Measurements from ENCODE around the gene CEP19. TPM values are rescaled to one million over a fixed set of nuclear protein-coding genes. Genes with fewer than 3 reads are reported as not detected.

The CEP19 gene
- total and polyA plus RNA-seq, 2 of the 4 experiments (the other 2 are of a cell fraction): 1.1 to 1.4 TPM

GRCh38 chr3:196694941-196695848 lies 16.9 kb downstream of the CEP19 start:
- Histone ChIP-seq H4K5ac (ENCODE audit: low read depth, low read length) (no peak overlapping the region), H3K9me3 (ENCODE audit: control insufficient read depth, insufficient read depth, low read length) (no peaks in the 10 kb centered on the region), H4K91ac (ENCODE audit: insufficient read depth, low read depth, low read length) (no peak overlapping the region), H3K56ac (ENCODE audit: extremely low read depth, insufficient read depth, low read length) (no peak overlapping the region), H3K4me3 (ENCODE audit: insufficient read depth, low read depth, low read length) (no peak overlapping the region), H3K23ac (ENCODE audit: low read depth, low read length) (no peak overlapping the region), H3K36me3 (ENCODE audit: control insufficient read depth, insufficient read depth, low read length) (no peaks in the 10 kb centered on the region), H2BK15ac (ENCODE audit: low read depth, low read length) (no peak overlapping the region), H3K9ac (ENCODE audit: low read depth, low read length) (no peak overlapping the region), H3K18ac (ENCODE audit: low read depth, low read length) (no peak overlapping the region), H3K27me3 (ENCODE audit: control insufficient read depth, insufficient read depth, low read length) (peaks cover 7% of the 10 kb centered on the region), H4K20me1 (ENCODE audit: insufficient read depth, low read length) (no peaks in the 10 kb centered on the region), H4K8ac (ENCODE audit: low read depth in 2 of 2, low read length in 2 of 2) (no peak overlapping the region), H3K14ac (replicated peaks; ENCODE audit: low read depth, low read length) (no peak overlapping the region), H3K9me1 (ENCODE audit: insufficient read depth, low read length) (no peaks in the 10 kb centered on the region), H2BK20ac (ENCODE audit: low read depth, low read length) (no peak overlapping the region), H2AK5ac (ENCODE audit: low read depth, low read length) (no peak overlapping the region; the same call in 1 of the 2 replicates), H3K79me1 (ENCODE audit: low read depth in 1 of 2, low read length in 2 of 2) (no peaks in the 10 kb centered on the region), H2AK9ac (replicated peaks; ENCODE audit: low read depth, low read length, poor library complexity) (no peak overlapping the region), H2AFZ (replicated peaks; ENCODE audit: low read length, poor library complexity) (no peak overlapping the region), H3K4me1 (ENCODE audit: control insufficient read depth, insufficient read depth, low read length) (0 out of 2 replicates have a peak, but pooled peaks cover 1% of the 10 kb centered on the region), H2BK5ac (ENCODE audit: low read depth, low read length, poor library complexity, severe bottlenecking) (peak overlapping the region; percentile 87), H2BK120ac (ENCODE audit: low read depth, low read length) (no peak overlapping the region), H3K4ac (ENCODE audit: low read depth, low read length) (no peak overlapping the region), H3K27ac (ENCODE audit: insufficient read depth, low read length) (no peak overlapping the region), H3K4me2 (ENCODE audit: low read depth, low read length) (no peak overlapping the region)
- TF ChIP-seq, protein P1, sequence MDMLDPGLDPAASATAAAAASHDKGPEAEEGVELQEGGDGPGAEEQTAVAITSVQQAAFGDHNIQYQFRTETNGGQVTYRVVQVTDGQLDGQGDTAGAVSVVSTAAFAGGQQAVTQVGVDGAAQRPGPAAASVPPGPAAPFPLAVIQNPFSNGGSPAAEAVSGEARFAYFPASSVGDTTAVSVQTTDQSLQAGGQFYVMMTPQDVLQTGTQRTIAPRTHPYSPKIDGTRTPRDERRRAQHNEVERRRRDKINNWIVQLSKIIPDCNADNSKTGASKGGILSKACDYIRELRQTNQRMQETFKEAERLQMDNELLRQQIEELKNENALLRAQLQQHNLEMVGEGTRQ (IDR thresholded peaks at IDR 0.05; ENCODE audit: low read depth, low read length): no peak
- TF ChIP-seq ELK1 (IDR thresholded peaks at IDR 0.05; ENCODE audit: borderline replicate concordance, low read depth, low read length) (no peak), BHLHE40 (IDR thresholded peaks at IDR 0.05; ENCODE audit: low read depth, low read length) (no peak), MXI1 (IDR thresholded peaks at IDR 0.05; ENCODE audit: borderline replicate concordance, low read depth, low read length) (no peak), POLR2A (IDR thresholded peaks at IDR 0.05; ENCODE audit: low read depth, low read length) (no peak), RAD21 (IDR thresholded peaks at IDR 0.05; ENCODE audit: low read length) (no peak)
- ATAC-seq (ENCODE audit: low read depth): no peak
- no TSS peak for BruUV-seq (replicated peaks)
- WGBS, 2 experiments (ENCODE audit: extremely low coverage in 2 of 2, insufficient read length in 1 of 2): 92% methylated on average over 2 of the region's 17 CpGs; no CpG with 5 or more reads in 1 of the 2 experiments
- dilution Hi-C loops (cut with HindIII; ENCODE audit: low sequenced_read_pairs, unreplicated experiment) (no loop called here), intact Hi-C loops (cut with micrococcal nuclease) (no loop called here), in situ Hi-C loops (cut with MboI; ENCODE audit: low sequenced_read_pairs) (no loop called here)
- ChIA-PET POLR2A (ENCODE audit: unreplicated experiment) (no interaction called here), CTCF (no interaction called here)
- no peak for DNase-seq

Measured in IMR-90 (cell line).